Left ventricle myocardium inferior (tissue), 1 donor: ENCODE results near the gene SLC17A2. TPM values are rescaled to one million over a fixed set of nuclear protein-coding genes. Genes with fewer than 3 reads are reported as not detected.

Experiments
- DNase-seq: peaks from one replicate; pipeline ENCODE4 v3.0.0-alpha.2; 2020
- H3K27ac ChIP-seq: fragments of 200-600 bp; replicated peaks from 2 replicates; pipeline ENCODE4 v1.8.0; 2021
- H3K27me3 ChIP-seq: fragments of 200-600 bp; 2 replicates; pipeline ENCODE4 v1.8.0; 2021; ENCODE audit warnings: low read depth
- H3K36me3 ChIP-seq: fragments of 200-600 bp; 2 replicates; pipeline ENCODE4 v1.8.0; 2021
- H3K4me1 ChIP-seq: fragments of 200-600 bp; 2 replicates; pipeline ENCODE4 v1.8.0; 2021
- H3K4me3 ChIP-seq: fragments of 200-600 bp; 2 replicates; pipeline ENCODE4 v1.8.0; 2021; ENCODE audit warnings: mild to moderate bottlenecking, moderate library complexity
- H3K9me3 ChIP-seq: fragments of 200-600 bp; replicated peaks from 2 replicates; pipeline ENCODE4 v1.8.0; 2021
- intact Hi-C: fragments of 100-400 bp; cut with micrococcal nuclease; formaldehyde crosslinking; loops from one replicate; pipeline ENCODE4 v1.11.0; 2022
- total RNA-seq: library from RNA; stranded (reverse); fragmentation: NEBNext Ultra II Directional; extraction: Animal tissue kit (Norgen Biotek cat#: 25700); gene quantifications from one replicate; pipeline ENCODE4 v1.2.1, GENCODE V29; 2021
- TF ChIP-seq, protein P1 (sequence below): fragments of 200-600 bp; IDR thresholded peaks from 2 replicates; pipeline ENCODE4 v1.8.0; 2021; ENCODE audit warnings: antibody characterized with exemption, mild to moderate bottlenecking, borderline replicate concordance
- donor health status: DM: no; HTN: yes; CAD: no; lungs with severe emphysema.

Gene SLC17A2
- total RNA-seq, 1 donor from 2014 or later = not detected

GRCh38 chr6:25916789-25917490 is 13.6 kb downstream of the SLC17A2 start:
- intact Hi-C loops = no loop called here
- Histone ChIP-seq H3K9me3 (no peaks in the 10 kb centered on the region), H3K36me3 (no peaks in the 10 kb centered on the region), H3K27ac (no peak overlapping the region), H3K4me1 (no peaks in the 10 kb centered on the region), H3K27me3 (peaks cover 19% of the 10 kb centered on the region), H3K4me3 (no peak overlapping the region)
- TF ChIP-seq, protein P1, sequence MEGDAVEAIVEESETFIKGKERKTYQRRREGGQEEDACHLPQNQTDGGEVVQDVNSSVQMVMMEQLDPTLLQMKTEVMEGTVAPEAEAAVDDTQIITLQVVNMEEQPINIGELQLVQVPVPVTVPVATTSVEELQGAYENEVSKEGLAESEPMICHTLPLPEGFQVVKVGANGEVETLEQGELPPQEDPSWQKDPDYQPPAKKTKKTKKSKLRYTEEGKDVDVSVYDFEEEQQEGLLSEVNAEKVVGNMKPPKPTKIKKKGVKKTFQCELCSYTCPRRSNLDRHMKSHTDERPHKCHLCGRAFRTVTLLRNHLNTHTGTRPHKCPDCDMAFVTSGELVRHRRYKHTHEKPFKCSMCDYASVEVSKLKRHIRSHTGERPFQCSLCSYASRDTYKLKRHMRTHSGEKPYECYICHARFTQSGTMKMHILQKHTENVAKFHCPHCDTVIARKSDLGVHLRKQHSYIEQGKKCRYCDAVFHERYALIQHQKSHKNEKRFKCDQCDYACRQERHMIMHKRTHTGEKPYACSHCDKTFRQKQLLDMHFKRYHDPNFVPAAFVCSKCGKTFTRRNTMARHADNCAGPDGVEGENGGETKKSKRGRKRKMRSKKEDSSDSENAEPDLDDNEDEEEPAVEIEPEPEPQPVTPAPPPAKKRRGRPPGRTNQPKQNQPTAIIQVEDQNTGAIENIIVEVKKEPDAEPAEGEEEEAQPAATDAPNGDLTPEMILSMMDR = no peak
- no peak for DNase-seq

- H3K4me3 ChIP-seq = no peak overlapping the region
- no peaks in the 10 kb centered on the region for H3K36me3 ChIP-seq
- H3K9me3 ChIP-seq = no peaks in the 10 kb centered on the region
- H3K4me1 ChIP-seq = no peaks in the 10 kb centered on the region
- peaks cover 19% of the 10 kb centered on the region for H3K27me3 ChIP-seq
- intact Hi-C loops = no loop called here
- TF ChIP-seq, protein P1 = no peak
- no peak for DNase-seq
- H3K27ac ChIP-seq = no peak overlapping the region
Measured at GRCh38 chr6:25916330-25916729, 14.2 kb downstream of the SLC17A2 start.

GRCh38 chr6:25913741-25914140 is 16.8 kb downstream of the SLC17A2 start:
- H3K4me3 ChIP-seq = no peak overlapping the region
- H3K27me3 ChIP-seq = peaks cover 23% of the 10 kb centered on the region
- H3K27ac ChIP-seq = no peak overlapping the region
- intact Hi-C loops = no loop called here
- no peaks in the 10 kb centered on the region for H3K9me3 ChIP-seq
- no peak for DNase-seq
- TF ChIP-seq, protein P1 = no peak
- no peaks in the 10 kb centered on the region for H3K4me1 ChIP-seq
- no peaks in the 10 kb centered on the region for H3K36me3 ChIP-seq

DNA sequence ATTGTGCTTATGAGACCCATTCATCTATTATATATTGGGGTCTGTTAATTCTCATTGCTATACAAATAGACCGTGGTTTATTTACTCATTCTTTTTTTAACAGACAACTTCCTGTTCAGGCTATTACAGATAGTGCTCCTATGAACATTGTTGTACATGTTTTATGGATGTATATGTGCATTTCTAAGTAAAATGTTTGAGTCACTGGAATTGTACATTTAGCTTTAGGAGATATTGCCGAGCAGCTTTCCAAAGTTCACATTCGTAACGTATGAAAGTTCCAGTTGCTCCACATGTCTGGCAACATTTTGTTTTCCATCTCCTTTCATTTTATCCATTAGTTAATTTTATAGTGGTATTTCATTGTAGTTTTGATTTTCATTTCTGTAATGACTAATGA is 19.1 kb downstream of the SLC17A2 start:
- Histone ChIP-seq H3K9me3 (no peaks in the 10 kb centered on the region), H3K27ac (no peak overlapping the region), H3K36me3 (no peaks in the 10 kb centered on the region), H3K4me3 (no peak overlapping the region), H3K27me3 (peaks cover 39% of the 10 kb centered on the region), H3K4me1 (no peaks in the 10 kb centered on the region)
- TF ChIP-seq, protein P1 = no peak
- DNase-seq = no peak
- intact Hi-C loops = no loop called here

GRCh38 chr6:25907475-25908014 is 22.9 kb downstream of the SLC17A2 start:
- H3K27ac ChIP-seq = no peak overlapping the region
- TF ChIP-seq, protein P1 = no peak
- intact Hi-C loops = no loop called here

More at GRCh38 chr6:25907475-25908014, 22.9 kb downstream of the SLC17A2 start:
- no peak for DNase-seq
- Histone ChIP-seq H3K9me3 (no peaks in the 10 kb centered on the region), H3K4me1 (no peaks in the 10 kb centered on the region), H3K27me3 (peaks cover 58% of the 10 kb centered on the region), H3K4me3 (no peak overlapping the region), H3K36me3 (no peaks in the 10 kb centered on the region)
